ENCODE data around the gene PRKAR2B.
"Not testable (repeated sequence)": the region's sequence is repeated elsewhere in the genome, so short reads cannot be mapped to it uniquely, and the experiment has no call there.

PRKAR2B gene

GRCh38 chr7:107054965-107055364 is 10.5 kb downstream of the PRKAR2B start:
- not testable (repeated sequence) for H3K36me3 ChIP-seq (ENCODE audit: insufficient read depth, low read depth, low read length); H3K4me3 ChIP-seq (ENCODE audit: low read length); H3K27ac ChIP-seq (ENCODE audit: low read length); H3K9me3 ChIP-seq (ENCODE audit: insufficient read depth, low read depth, low read length); H3K9ac ChIP-seq (ENCODE audit: low read depth, low read length); H3K4me1 ChIP-seq (ENCODE audit: insufficient read depth, low read length); H3K27me3 ChIP-seq (ENCODE audit: insufficient read depth, low read length)

GRCh38 chr7:107056058-107056457 is 11.6 kb downstream of the PRKAR2B start:
- H3K9me3 ChIP-seq (ENCODE audit: insufficient read depth, low read depth, low read length); H3K36me3 ChIP-seq (ENCODE audit: insufficient read depth, low read depth, low read length): not testable (repeated sequence)

GRCh38 chr7:107056728-107057473 is 12.4 kb downstream of the PRKAR2B start:
- Histone ChIP-seq H3K9ac (ENCODE audit: low read depth, low read length) (no peak overlapping the region), H3K4me1 (ENCODE audit: insufficient read depth, low read length) (no peaks in the 10 kb centered on the region), H3K36me3 (ENCODE audit: insufficient read depth, low read depth, low read length) (no peaks in the 10 kb centered on the region), H3K27me3 (ENCODE audit: insufficient read depth, low read length) (no peaks in the 10 kb centered on the region), H3K4me3 (ENCODE audit: low read length) (no peak overlapping the region), H3K27ac (ENCODE audit: low read length) (no peak overlapping the region), H3K9me3 (ENCODE audit: insufficient read depth, low read depth, low read length) (no peaks in the 10 kb centered on the region)

More at GRCh38 chr7:107056058-107056457, 11.6 kb downstream of the PRKAR2B start:
- H3K4me3 ChIP-seq (ENCODE audit: low read length); H3K27me3 ChIP-seq (ENCODE audit: insufficient read depth, low read length); H3K27ac ChIP-seq (ENCODE audit: low read length); H3K9ac ChIP-seq (ENCODE audit: low read depth, low read length); H3K4me1 ChIP-seq (ENCODE audit: insufficient read depth, low read length): not testable (repeated sequence)

DNA sequence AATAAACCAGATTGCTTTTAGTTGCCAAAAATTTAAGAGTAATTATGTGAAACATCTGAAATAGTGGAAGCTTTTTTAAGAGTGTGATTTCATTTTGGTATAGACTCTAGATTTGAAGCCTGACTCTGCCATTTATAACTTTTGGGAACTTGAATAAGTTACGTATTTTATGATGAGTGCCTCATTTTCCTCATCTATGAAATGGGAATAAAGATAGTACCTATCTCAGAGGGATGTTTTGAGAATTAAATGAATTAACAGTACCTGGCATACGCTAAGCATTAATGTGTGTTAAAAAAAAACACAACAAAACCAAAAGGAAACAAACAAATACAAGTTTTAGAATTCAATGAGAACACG is 12.9 kb downstream of the PRKAR2B start:
- Histone ChIP-seq H3K9ac (ENCODE audit: low read depth, low read length) (no peak overlapping the region), H3K9me3 (ENCODE audit: insufficient read depth, low read depth, low read length) (no peaks in the 10 kb centered on the region), H3K36me3 (ENCODE audit: insufficient read depth, low read depth, low read length) (no peaks in the 10 kb centered on the region), H3K27ac (ENCODE audit: low read length) (no peak overlapping the region), H3K4me1 (ENCODE audit: insufficient read depth, low read length) (no peaks in the 10 kb centered on the region), H3K27me3 (ENCODE audit: insufficient read depth, low read length) (no peaks in the 10 kb centered on the region), H3K4me3 (ENCODE audit: low read length) (no peak overlapping the region)

- Histone ChIP-seq H3K4me3 (ENCODE audit: low read length) (no peak overlapping the region), H3K36me3 (ENCODE audit: insufficient read depth, low read depth, low read length) (no peaks in the 10 kb centered on the region), H3K27me3 (ENCODE audit: insufficient read depth, low read length) (no peaks in the 10 kb centered on the region), H3K9me3 (ENCODE audit: insufficient read depth, low read depth, low read length) (no peaks in the 10 kb centered on the region), H3K9ac (ENCODE audit: low read depth, low read length) (no peak overlapping the region), H3K27ac (ENCODE audit: low read length) (no peak overlapping the region), H3K4me1 (ENCODE audit: insufficient read depth, low read length) (no peaks in the 10 kb centered on the region)
Observed at GRCh38 chr7:107059468-107059867, 15.0 kb downstream of the PRKAR2B start.

DNA sequence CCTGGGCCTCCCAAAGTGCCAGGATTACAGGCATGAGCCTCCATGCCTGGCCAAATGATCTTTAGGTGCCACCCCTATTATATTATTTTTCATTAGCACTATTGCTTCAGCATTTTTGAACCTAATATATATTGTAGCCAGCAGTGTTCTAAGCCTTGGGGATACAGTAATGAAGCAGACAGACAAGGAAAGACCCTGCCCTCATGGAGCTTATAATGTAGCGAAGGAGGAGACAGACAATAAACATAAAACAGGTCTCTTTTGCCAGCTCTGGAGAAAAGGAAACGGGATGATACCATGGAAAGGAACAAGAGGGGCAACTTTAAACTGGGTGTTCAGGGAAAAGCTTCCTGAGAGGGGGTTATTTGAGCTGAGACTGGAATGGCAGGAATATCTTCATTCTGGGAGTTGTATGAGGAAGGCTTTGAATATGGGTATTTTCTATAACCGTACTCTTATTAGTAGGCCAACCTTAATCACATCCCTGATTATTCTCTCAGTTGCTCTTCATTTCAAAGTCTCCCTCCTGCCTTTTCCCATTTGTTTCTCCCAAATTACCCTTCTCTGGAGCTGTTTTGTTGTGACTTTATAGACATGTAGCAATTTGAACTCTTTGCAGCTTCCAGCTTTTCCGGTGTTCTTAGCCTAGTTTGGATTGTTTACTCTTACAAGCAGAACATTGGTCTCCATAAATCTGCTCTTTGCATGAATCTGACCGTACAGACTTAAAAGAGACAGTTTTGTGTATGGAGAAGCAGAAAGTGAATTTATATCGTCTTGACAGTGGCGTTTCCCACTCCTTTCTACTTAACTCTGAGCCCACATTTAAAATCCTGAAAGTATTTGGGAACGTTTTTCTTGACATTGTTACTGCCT is 19.0 kb downstream of the PRKAR2B start:
- H3K9me3 ChIP-seq (ENCODE audit: insufficient read depth, low read depth, low read length), result no peaks in the 10 kb centered on the region
- peaks cover 17% of the 10 kb centered on the region; the same call in 1 of the 2 replicates for H3K4me1 ChIP-seq (ENCODE audit: insufficient read depth, low read length)
- H3K27me3 ChIP-seq (ENCODE audit: insufficient read depth, low read length), result no peaks in the 10 kb centered on the region
- H3K4me3 ChIP-seq (ENCODE audit: low read length), result no peak overlapping the region
- no peaks in the 10 kb centered on the region for H3K36me3 ChIP-seq (ENCODE audit: insufficient read depth, low read depth, low read length)
- H3K9ac ChIP-seq (ENCODE audit: low read depth, low read length), result no peak overlapping the region
- H3K27ac ChIP-seq (ENCODE audit: low read length), result no peak overlapping the region

- H3K4me3 ChIP-seq (ENCODE audit: low read length), result no peak overlapping the region
- no peaks in the 10 kb centered on the region for H3K27me3 ChIP-seq (ENCODE audit: insufficient read depth, low read length)
- no peak overlapping the region for H3K9ac ChIP-seq (ENCODE audit: low read depth, low read length)
- peaks cover 20% of the 10 kb centered on the region; the same call in 1 of the 2 replicates for H3K4me1 ChIP-seq (ENCODE audit: insufficient read depth, low read length)
- no peak overlapping the region for H3K27ac ChIP-seq (ENCODE audit: low read length)
- no peaks in the 10 kb centered on the region for H3K36me3 ChIP-seq (ENCODE audit: insufficient read depth, low read depth, low read length)
- H3K9me3 ChIP-seq (ENCODE audit: insufficient read depth, low read depth, low read length), result no peaks in the 10 kb centered on the region
Observed at GRCh38 chr7:107064255-107064654, 19.8 kb downstream of the PRKAR2B start.

DNA sequence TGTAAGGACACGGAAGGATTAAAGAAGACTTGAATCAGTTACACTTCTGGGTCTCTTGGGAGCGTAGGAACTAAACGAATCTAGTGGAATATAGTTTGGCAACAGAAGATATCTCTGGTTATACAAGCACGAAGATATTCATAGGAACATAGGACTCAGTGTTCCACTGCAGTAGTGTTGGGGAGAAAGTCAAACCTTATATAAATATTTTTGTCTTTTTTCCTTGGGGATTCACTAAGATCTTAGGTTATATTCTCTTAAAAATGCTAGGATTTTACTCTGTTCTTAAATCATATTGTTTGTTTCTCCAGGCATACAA is 21.4 kb downstream of the PRKAR2B start:
- Histone ChIP-seq H3K9me3 (ENCODE audit: insufficient read depth, low read depth, low read length) (no peaks in the 10 kb centered on the region), H3K36me3 (ENCODE audit: insufficient read depth, low read depth, low read length) (no peaks in the 10 kb centered on the region), H3K4me3 (ENCODE audit: low read length) (no peak overlapping the region), H3K9ac (ENCODE audit: low read depth, low read length) (no peak overlapping the region), H3K4me1 (ENCODE audit: insufficient read depth, low read length) (peaks cover 20% of the 10 kb centered on the region; the same call in 1 of the 2 replicates), H3K27ac (ENCODE audit: low read length) (no peak overlapping the region), H3K27me3 (ENCODE audit: insufficient read depth, low read length) (no peaks in the 10 kb centered on the region)

DNA sequence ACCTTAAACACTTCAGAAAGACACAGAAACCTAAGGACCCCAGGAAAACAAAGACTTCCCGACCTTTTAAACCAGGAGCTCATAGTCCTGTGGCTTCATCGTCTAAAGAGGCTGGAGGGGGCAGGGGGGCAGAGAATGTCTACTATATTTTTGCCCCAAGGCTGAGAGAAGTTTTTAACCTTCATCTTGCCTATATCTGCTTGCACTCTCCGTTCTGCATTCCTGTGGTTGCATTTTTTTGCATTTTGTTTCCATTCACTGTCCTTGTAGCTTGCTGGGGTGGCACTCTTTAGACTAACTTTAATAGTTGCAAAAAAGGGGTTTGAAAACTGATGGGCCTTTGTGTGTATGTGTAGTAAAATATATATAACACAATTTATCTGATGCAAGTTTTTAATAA is 23.7 kb downstream of the PRKAR2B start:
- no peaks in the 10 kb centered on the region for H3K36me3 ChIP-seq (ENCODE audit: insufficient read depth, low read depth, low read length)
- no peak overlapping the region for H3K9ac ChIP-seq (ENCODE audit: low read depth, low read length)
- no peak overlapping the region for H3K27ac ChIP-seq (ENCODE audit: low read length)
- no peaks in the 10 kb centered on the region for H3K9me3 ChIP-seq (ENCODE audit: insufficient read depth, low read depth, low read length)
- H3K4me3 ChIP-seq (ENCODE audit: low read length), result peak overlapping the region; percentile 37; the same call in 1 of the 2 replicates
- peaks cover 20% of the 10 kb centered on the region; the same call in 1 of the 2 replicates for H3K4me1 ChIP-seq (ENCODE audit: insufficient read depth, low read length)
- no peaks in the 10 kb centered on the region for H3K27me3 ChIP-seq (ENCODE audit: insufficient read depth, low read length)

DNA sequence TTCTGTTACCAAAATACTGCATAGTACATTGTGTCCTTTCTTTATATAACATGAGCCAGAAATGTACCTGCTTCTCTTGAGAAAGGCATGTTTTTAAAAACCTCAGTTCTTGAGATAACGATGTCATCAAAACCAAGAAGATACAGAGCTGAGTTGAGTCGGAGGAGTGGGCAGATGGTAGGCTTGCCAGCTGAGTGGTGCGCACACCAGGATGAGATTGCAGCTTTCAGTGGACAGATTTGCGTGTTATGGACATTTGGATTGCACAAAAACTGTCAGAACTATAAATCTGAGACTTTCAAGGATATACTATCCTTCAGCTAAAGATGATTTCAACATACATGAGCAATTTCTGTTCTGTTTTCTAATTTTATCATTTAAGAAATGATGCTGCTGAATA is 25.0 kb downstream of the PRKAR2B start:
- H3K27ac ChIP-seq (ENCODE audit: low read length), result no peak overlapping the region
- no peak overlapping the region for H3K4me3 ChIP-seq (ENCODE audit: low read length)
- peaks cover 20% of the 10 kb centered on the region; the same call in 1 of the 2 replicates for H3K4me1 ChIP-seq (ENCODE audit: insufficient read depth, low read length)
- H3K9ac ChIP-seq (ENCODE audit: low read depth, low read length), result no peak overlapping the region
- no peaks in the 10 kb centered on the region for H3K9me3 ChIP-seq (ENCODE audit: insufficient read depth, low read depth, low read length)
- no peaks in the 10 kb centered on the region for H3K36me3 ChIP-seq (ENCODE audit: insufficient read depth, low read depth, low read length)
- no peaks in the 10 kb centered on the region for H3K27me3 ChIP-seq (ENCODE audit: insufficient read depth, low read length)

GRCh38 chr7:107070710-107071109 is 26.2 kb downstream of the PRKAR2B start:
- H3K4me3 ChIP-seq (ENCODE audit: low read length), result no peak overlapping the region
- H3K27me3 ChIP-seq (ENCODE audit: insufficient read depth, low read length), result no peaks in the 10 kb centered on the region
- no peak overlapping the region for H3K9ac ChIP-seq (ENCODE audit: low read depth, low read length)
- no peak overlapping the region for H3K27ac ChIP-seq (ENCODE audit: low read length)
- no peaks in the 10 kb centered on the region for H3K9me3 ChIP-seq (ENCODE audit: insufficient read depth, low read depth, low read length)
- peaks cover 16% of the 10 kb centered on the region; the same call in 1 of the 2 replicates for H3K4me1 ChIP-seq (ENCODE audit: insufficient read depth, low read length)
- H3K36me3 ChIP-seq (ENCODE audit: insufficient read depth, low read depth, low read length), result no peaks in the 10 kb centered on the region

DNA sequence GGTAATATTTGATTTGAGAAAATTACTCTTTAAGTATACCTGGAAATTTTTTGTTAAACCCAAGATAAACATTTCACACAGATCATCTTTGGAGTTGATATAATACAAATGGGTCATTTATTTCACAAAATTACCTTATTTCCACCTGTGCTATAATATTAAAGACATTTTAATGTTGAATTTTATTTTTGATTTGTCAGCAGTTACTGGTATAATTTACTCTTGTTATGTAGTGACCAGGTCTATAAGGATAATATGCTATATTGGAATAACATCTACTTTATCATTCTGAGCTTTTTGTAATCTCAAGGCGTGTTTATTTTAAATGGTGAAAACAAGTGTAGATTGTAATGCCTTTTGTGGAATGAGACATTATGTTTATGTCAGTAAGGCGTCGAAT is 26.6 kb downstream of the PRKAR2B start:
- H3K9ac ChIP-seq (ENCODE audit: low read depth, low read length), result no peak overlapping the region
- peaks cover 16% of the 10 kb centered on the region; the same call in 1 of the 2 replicates for H3K4me1 ChIP-seq (ENCODE audit: insufficient read depth, low read length)
- no peak overlapping the region for H3K4me3 ChIP-seq (ENCODE audit: low read length)
- H3K27me3 ChIP-seq (ENCODE audit: insufficient read depth, low read length), result no peaks in the 10 kb centered on the region
- H3K9me3 ChIP-seq (ENCODE audit: insufficient read depth, low read depth, low read length), result no peaks in the 10 kb centered on the region
- H3K27ac ChIP-seq (ENCODE audit: low read length), result no peak overlapping the region
- no peaks in the 10 kb centered on the region for H3K36me3 ChIP-seq (ENCODE audit: insufficient read depth, low read depth, low read length)

All from iPS-20b (cell line).